SK-N-SH (cell line): ENCODE data around the gene BBX.

Experiments
- EP300 ChIP-seq, 2 experiments: IDR thresholded peaks; 2 replicates each; pipeline versions ENCODE4 v1.4.0 to v1.6.1; 2012; ENCODE audit warnings: borderline replicate concordance in 1 of 2, low read depth in 1 of 2, low read length in 1 of 2
- JUND ChIP-seq: IDR thresholded peaks from 2 replicates; pipeline ENCODE4 v1.4.0; 2012
- MXI1 ChIP-seq: IDR thresholded peaks from 2 replicates; pipeline ENCODE4 v1.6.1; 2012; ENCODE audit warnings: mild to moderate bottlenecking, low read depth, low read length, improper control_type of control experiment
- REST ChIP-seq: IDR thresholded peaks from 2 replicates; pipeline ENCODE4 v1.6.1; 2012; ENCODE audit warnings: mild to moderate bottlenecking, low read depth, low read length, moderate library complexity
- TAF1 ChIP-seq: IDR thresholded peaks from 2 replicates; pipeline ENCODE4 v1.6.1; 2012; ENCODE audit warnings: low read depth, mild to moderate bottlenecking, low read length, moderate library complexity, borderline replicate concordance
- USF1 ChIP-seq: IDR thresholded peaks from 2 replicates; pipeline ENCODE4 v1.4.0; 2012; ENCODE audit warnings: low read depth, borderline replicate concordance
- TF ChIP-seq, protein P1 (sequence below): fragments of 200-600 bp; sonication (generic); IDR thresholded peaks from 2 replicates; pipeline ENCODE4 v1.6.1; 2017; ENCODE audit warnings: antibody characterized with exemption, mild to moderate bottlenecking, moderate library complexity
- TF ChIP-seq, protein P2 (sequence below): fragments of 150-350 bp; IDR thresholded peaks from 2 replicates; pipeline ENCODE4 v1.6.1; 2017; ENCODE audit warnings: antibody characterized with exemption, low read length, low read depth, borderline replicate concordance

DNA sequence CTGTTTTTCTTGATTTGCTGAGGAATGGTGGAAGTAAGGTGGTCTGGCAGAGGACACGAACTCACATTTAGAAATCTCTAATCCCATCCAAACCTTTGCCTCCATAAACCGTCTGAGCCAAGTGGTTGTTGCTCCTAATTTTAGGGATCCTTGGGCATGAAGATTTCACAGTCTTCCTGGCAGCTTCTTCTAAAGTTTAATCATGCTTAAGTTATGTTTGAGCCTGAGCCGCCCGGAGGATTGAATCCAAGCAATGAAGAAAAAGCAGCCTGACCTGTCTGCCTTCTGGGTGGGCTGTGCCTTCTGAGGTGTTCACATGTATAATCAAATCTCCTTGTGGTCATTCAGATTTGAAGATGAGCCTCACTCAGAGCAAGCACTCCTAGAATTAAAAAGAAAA is 319.1 kb downstream of the BBX start:
- TF ChIP-seq, protein P1, sequence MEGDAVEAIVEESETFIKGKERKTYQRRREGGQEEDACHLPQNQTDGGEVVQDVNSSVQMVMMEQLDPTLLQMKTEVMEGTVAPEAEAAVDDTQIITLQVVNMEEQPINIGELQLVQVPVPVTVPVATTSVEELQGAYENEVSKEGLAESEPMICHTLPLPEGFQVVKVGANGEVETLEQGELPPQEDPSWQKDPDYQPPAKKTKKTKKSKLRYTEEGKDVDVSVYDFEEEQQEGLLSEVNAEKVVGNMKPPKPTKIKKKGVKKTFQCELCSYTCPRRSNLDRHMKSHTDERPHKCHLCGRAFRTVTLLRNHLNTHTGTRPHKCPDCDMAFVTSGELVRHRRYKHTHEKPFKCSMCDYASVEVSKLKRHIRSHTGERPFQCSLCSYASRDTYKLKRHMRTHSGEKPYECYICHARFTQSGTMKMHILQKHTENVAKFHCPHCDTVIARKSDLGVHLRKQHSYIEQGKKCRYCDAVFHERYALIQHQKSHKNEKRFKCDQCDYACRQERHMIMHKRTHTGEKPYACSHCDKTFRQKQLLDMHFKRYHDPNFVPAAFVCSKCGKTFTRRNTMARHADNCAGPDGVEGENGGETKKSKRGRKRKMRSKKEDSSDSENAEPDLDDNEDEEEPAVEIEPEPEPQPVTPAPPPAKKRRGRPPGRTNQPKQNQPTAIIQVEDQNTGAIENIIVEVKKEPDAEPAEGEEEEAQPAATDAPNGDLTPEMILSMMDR, result no peak
- TF ChIP-seq USF1, result no peak
- TF ChIP-seq EP300 (IDR thresholded peaks at IDR 0.05; ENCODE audit: borderline replicate concordance in 1 of 2, low read depth in 1 of 2, low read length in 1 of 2), result no peak
- TF ChIP-seq, protein P2, sequence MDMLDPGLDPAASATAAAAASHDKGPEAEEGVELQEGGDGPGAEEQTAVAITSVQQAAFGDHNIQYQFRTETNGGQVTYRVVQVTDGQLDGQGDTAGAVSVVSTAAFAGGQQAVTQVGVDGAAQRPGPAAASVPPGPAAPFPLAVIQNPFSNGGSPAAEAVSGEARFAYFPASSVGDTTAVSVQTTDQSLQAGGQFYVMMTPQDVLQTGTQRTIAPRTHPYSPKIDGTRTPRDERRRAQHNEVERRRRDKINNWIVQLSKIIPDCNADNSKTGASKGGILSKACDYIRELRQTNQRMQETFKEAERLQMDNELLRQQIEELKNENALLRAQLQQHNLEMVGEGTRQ, result no peak
- TF ChIP-seq MXI1, result no peak
- TF ChIP-seq JUND, result no peak
- TF ChIP-seq REST, result no peak
- TF ChIP-seq TAF1, result no peak
